K562 (cell line): ENCODE results near the gene EXOC7. TPM values are rescaled to one million over a fixed set of nuclear protein-coding genes. Genes with fewer than 3 reads are reported as not detected.

Experiments used
- ATAC-seq: fragments of 200-7000 bp; cut with Tn5 transposase; 3 replicates; pipeline ENCODE4 v1.9.1; 2020; ENCODE audit warnings: moderate library complexity
- BruUV-seq: library from RNA; stranded (reverse); fragments of 400-500 nt; replicated peaks from 2 replicates; lab custom pipeline; 2021; lab: Mats Ljungman, UMichigan
- CTCF ChIA-PET: fragments of 300-600 bp; formaldehyde crosslinking; extraction: SDS; loops from one replicate; lab custom pipeline; 2021; ENCODE audit warnings: low intra/inter-chr PET ratio; lab: Yijun Ruan, JAX
- POLR2A ChIA-PET: fragments of 300-600, 350-650 bp; sonication (Branson Sonifier 250); formaldehyde crosslinking; extraction: SDS; loops from one replicate; lab custom pipeline; 2021; ENCODE audit warnings: antibody characterized with exemption, inconsistent platforms; lab: Yijun Ruan, JAX
- DNase-seq, 4 experiments: peaks; one replicate each; pipeline versions ENCODE4 v3.0.0 to v3.0.0-alpha.2; 2011 to 2018; ENCODE audit warnings: low spot score in 3 of 4, mixed read lengths in 3 of 4; ENCODE audit errors: extremely low read depth in 1 of 4
- FAIRE-seq: peaks from 2 replicates; lab custom pipeline; 2011; peaks lifted over from hg19 to GRCh38; lab: Jason Lieb, UNC
- H2AFZ ChIP-seq: 2 replicates; pipeline ENCODE4 v1.6.0; 2011; ENCODE audit warnings: low read depth, low read length, control low read depth, inconsistent platforms
- H3K27ac ChIP-seq: fragments of 200-600 bp; 3 replicates; pipeline ENCODE4 v1.8.0; 2011; ENCODE audit warnings: low read depth, mild to moderate bottlenecking, control low read depth, inconsistent platforms, low read length, moderate library complexity, mixed read lengths; ENCODE audit errors: extremely low read depth
- H3K27me3 ChIP-seq, 2 experiments: fragments of 300-600 bp in 1 of 2; 2 replicates in 1 of 2; 3 replicates in 1 of 2; pipeline versions ENCODE4 v1.6.0 to v1.8.0; 2011; ENCODE audit warnings: inconsistent platforms in 2 of 2, low read length in 2 of 2, mild to moderate bottlenecking in 1 of 2, mixed read lengths in 1 of 2, moderate library complexity in 1 of 2; ENCODE audit not compliant: control insufficient read depth in 2 of 2, insufficient read depth in 2 of 2
- H3K36me3 ChIP-seq: fragments of 300-600 bp; 3 replicates; pipeline ENCODE4 v1.8.0; 2011; ENCODE audit warnings: mild to moderate bottlenecking, low read length, inconsistent platforms; ENCODE audit not compliant: control insufficient read depth, insufficient read depth
- H3K4me1 ChIP-seq, 2 experiments: fragments of 200-600 bp in 1 of 2; replicated peaks in 1 of 2; 2 replicates in 1 of 2; 3 replicates in 1 of 2; pipeline versions ENCODE4 v1.5.1 to v1.8.0; 2011; ENCODE audit warnings: inconsistent platforms in 2 of 2, low read length in 2 of 2, mild to moderate bottlenecking in 1 of 2, mixed read lengths in 1 of 2, moderate library complexity in 1 of 2; ENCODE audit not compliant: control insufficient read depth in 2 of 2, insufficient read depth in 2 of 2
- H3K4me2 ChIP-seq: 2 replicates; pipeline ENCODE4 v1.6.1; 2011; ENCODE audit warnings: low read length, control low read depth, inconsistent platforms, mixed read lengths; ENCODE audit not compliant: insufficient read depth
- H3K4me3 ChIP-seq: fragments of 200-600 bp; sonication (generic), shearing (Covaris generic); 2 replicates; pipeline ENCODE4 v1.5.1; 2016; ENCODE audit warnings: control low read depth, inconsistent platforms
- H3K79me2 ChIP-seq: fragments of 200-600 bp; 3 replicates; pipeline ENCODE4 v1.8.0; 2011; ENCODE audit warnings: low read length, inconsistent platforms; ENCODE audit not compliant: control insufficient read depth, insufficient read depth
- H3K9ac ChIP-seq, 2 experiments: 2 replicates each; pipeline versions ENCODE4 v1.6.0 to v1.6.1; 2011; ENCODE audit warnings: low read depth in 2 of 2, low read length in 2 of 2, control low read depth in 1 of 2, inconsistent platforms in 1 of 2, mild to moderate bottlenecking in 1 of 2, mixed read lengths in 1 of 2; ENCODE audit not compliant: insufficient read depth in 1 of 2
- H3K9me1 ChIP-seq: one replicate; pipeline ENCODE4 v1.6.0; 2011; ENCODE audit warnings: inconsistent platforms, mild to moderate bottlenecking, low read length, moderate library complexity; ENCODE audit not compliant: control insufficient read depth, insufficient read depth
- H3K9me3 ChIP-seq: replicated peaks from 2 replicates; pipeline ENCODE4 v1.5.1; 2011; ENCODE audit warnings: low read depth, low read length, inconsistent platforms; ENCODE audit not compliant: control insufficient read depth, insufficient read depth
- H4K20me1 ChIP-seq: replicated peaks from 2 replicates; pipeline ENCODE4 v1.6.1; 2011; ENCODE audit warnings: low read length, inconsistent platforms, mixed read lengths; ENCODE audit not compliant: control insufficient read depth, insufficient read depth
- GTF2A2 ChIP-seq: IDR thresholded peaks from 2 replicates; pipeline ENCODE4 v1.6.1; 2016; ENCODE audit warnings: mild to moderate bottlenecking, missing genetic modification characterization, missing compliant biosample characterization
- POLR2G ChIP-seq: fragments of 200-400 bp; formaldehyde crosslinking; IDR thresholded peaks from 2 replicates; pipeline ENCODE4 v1.6.1; 2017; ENCODE audit warnings: low read depth, mild to moderate bottlenecking, antibody characterized with exemption, low read length, moderate library complexity
- WGBS: fragments of 100-300 bp; shearing (Covaris generic); methylation state at CpG from one replicate; pipeline ENCODE4 v1.1.6; 2016; ENCODE audit warnings: low coverage, mixed read lengths; ENCODE audit not compliant: insufficient coverage; ENCODE audit errors: missing lambda C conversion rate; 5-methylcytosine and 5-hydroxymethylcytosine counted together
- in situ Hi-C: fragments of 300-500 bp; cut with MboI; formaldehyde crosslinking; loops from 4 replicates; pipeline ENCODE4 v1.15.0; 2018; ENCODE audit warnings: inconsistent platforms, mixed read lengths
- intact Hi-C: fragments of 100-400 bp; cut with micrococcal nuclease; formaldehyde crosslinking; loops from 2 replicates; pipeline ENCODE4 v1.14.2; 2022
- polyA plus RNA-seq, 8 experiments: library from polyadenylated mRNA; depleted of rRNA in 4 of 8; stranded (reverse) in 5 of 8; unstranded in 3 of 8; fragments of >200 nt; fragmentation: Nextera tagmentation in 2 of 8; fragmentation: Illumina TruSeq in 1 of 8; extraction: Ambion mirVana in 2 of 8; extraction: Trizol in 1 of 8; gene quantifications; 2 replicates each; pipeline versions ENCODE4 v1.2.1 to v1.2.3, GENCODE V29; 2011 to 2014; ENCODE audit warnings: inconsistent platforms in 1 of 8, missing spikeins in 1 of 8
- total RNA-seq, 7 experiments: library from RNA; depleted of rRNA in 6 of 7; stranded (reverse); fragments of >200 nt in 6 of 7; fragmentation: Illumina TruSeq in 2 of 7; extraction: Trizol in 2 of 7; gene quantifications; 2 replicates each; pipeline versions ENCODE4 v1.2.1 to v1.2.3, GENCODE V29; 2011 to 2021; ENCODE audit warnings: low replicate concordance in 1 of 7

Gene EXOC7
- total and polyA plus RNA-seq, 9 of the 15 experiments (the other 6 are each of a cell fraction or from before 2014, with no cell fraction given) = 18.6 to 57.0 (median 35.0) TPM

- peaks cover 4% of the 10 kb centered on the region for H3K9me1 ChIP-seq
- peaks cover 36% of the 10 kb centered on the region; the same call in 2 of the 3 replicates for H3K36me3 ChIP-seq
- WGBS = 64% methylated on average over 22 of the region's 27 CpGs
- no peak for ATAC-seq
- DNase-seq = no peak
- H3K9me3 ChIP-seq = no peaks in the 10 kb centered on the region
- 0 out of 4 replicates have a peak overlapping the region, but pooled peaks of 1 of the 2 experiments have one; percentile 50 for H3K9ac ChIP-seq
- TF ChIP-seq POLR2G (peak; percentile 56), GTF2A2 (tag) (no peak)
- TF ChIP-seq, all 486 proteins: peak for 1
- H3K4me3 ChIP-seq = no peak overlapping the region
- H3K4me1 ChIP-seq = peaks cover 0 to 39% of the 10 kb centered on the region in 2 experiments; a peak in 2 of 5 replicates
- no peak overlapping the region for H3K4me2 ChIP-seq
- H3K79me2 ChIP-seq = no peaks in the 10 kb centered on the region
- CTCF ChIA-PET = no interaction called here
- H3K27me3 ChIP-seq = peaks cover 7 to 26% of the 10 kb centered on the region in 2 experiments; a peak in 4 of 5 replicates
- BruUV-seq = no TSS peak
- in situ Hi-C loops (no loop called here), intact Hi-C loops (no loop called here)
- FAIRE-seq = no peak
- POLR2A ChIA-PET = interaction anchor here (0.6 to 1.0 kb wide), 3 partner anchors 9 to 186 kb away, joined by 3 to 7 read pairs (median 3); partner anchors contain the start of gene SRP68
- no peak overlapping the region for H2AFZ ChIP-seq
- H4K20me1 ChIP-seq = peaks cover 9% of the 10 kb centered on the region; the same call in 1 of the 2 replicates
- H3K27ac ChIP-seq = no peak overlapping the region
These were observed 22.0 kb downstream of the EXOC7 start for GRCh38 chr17:76081295-76082210.
